Gastrocnemius medialis (tissue), 4 donors: ENCODE results near the gene ITPA.

ENCODE experiments used
- CTCF ChIP-seq, 5 experiments: fragments of 450-650 bp in 3 of 5; fragments of 200-600 bp in 2 of 5; sonication (generic) in 2 of 5; IDR thresholded peaks in 4 of 5; conservative IDR thresholded peaks in 1 of 5; 1 replicate in 4 of 5; 2 replicates in 1 of 5; pipeline ENCODE4 v1.5.1; 2016 to 2019; ENCODE audit warnings: antibody characterized with exemption in 5 of 5, mild to moderate bottlenecking in 3 of 5, moderate library complexity in 3 of 5
- POLR2A ChIP-seq, 2 donors: fragments of 450-650 bp; IDR thresholded peaks; one replicate each; pipeline ENCODE4 v1.6.1; 2017; ENCODE audit warnings: antibody characterized with exemption in 2 of 2, mild to moderate bottlenecking in 2 of 2, moderate library complexity in 2 of 2

- TF ChIP-seq CTCF (IDR thresholded peaks at IDR 0.05 in 4 of 5, conservative IDR thresholded peaks at IDR 0.05 in 1 of 5): no peak
- no peak for TF ChIP-seq POLR2A (IDR thresholded peaks at IDR 0.05)
Measured at GRCh38 chr20:3165473-3166337, 43.6 kb upstream of the ITPA start.
